ENCODE results near the gene ALG9. TPM values are rescaled to one million over a fixed set of nuclear protein-coding genes. Genes with fewer than 3 reads are reported as not detected.

Gene ALG9
- total RNA-seq, 4 donors from 2014 or later = 18.4 to 24.1 (median 22.1) TPM

DNA sequence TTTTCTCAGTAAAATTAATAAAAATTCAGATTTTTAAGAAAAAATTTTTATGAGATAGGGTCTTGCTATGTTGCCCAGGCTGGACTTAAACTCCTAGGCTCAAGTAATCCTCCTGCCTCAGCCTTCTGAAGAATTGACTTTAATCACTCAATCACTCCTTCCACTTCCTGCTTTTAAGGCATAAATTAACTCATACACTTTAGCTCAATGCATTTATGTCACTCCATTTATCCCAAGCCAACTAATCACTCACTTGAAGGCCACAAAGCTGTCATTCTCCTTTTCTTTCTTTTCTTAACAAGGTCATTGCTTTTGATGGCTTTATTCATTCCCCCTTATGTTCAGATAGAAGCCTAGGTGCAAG is 877 bp downstream of the ALG9 start:
- intact Hi-C loops (cut with DNase I) = loop anchor here (10.0 kb wide), 1 partner anchor 214 kb away; the partner anchor contains the start of genes SDHD and TIMM8B
- peak overlapping the region; percentile 91 to 96 (median 92) for H3K27ac ChIP-seq (replicated peaks in 1 of 4)
- TF ChIP-seq, protein P1, sequence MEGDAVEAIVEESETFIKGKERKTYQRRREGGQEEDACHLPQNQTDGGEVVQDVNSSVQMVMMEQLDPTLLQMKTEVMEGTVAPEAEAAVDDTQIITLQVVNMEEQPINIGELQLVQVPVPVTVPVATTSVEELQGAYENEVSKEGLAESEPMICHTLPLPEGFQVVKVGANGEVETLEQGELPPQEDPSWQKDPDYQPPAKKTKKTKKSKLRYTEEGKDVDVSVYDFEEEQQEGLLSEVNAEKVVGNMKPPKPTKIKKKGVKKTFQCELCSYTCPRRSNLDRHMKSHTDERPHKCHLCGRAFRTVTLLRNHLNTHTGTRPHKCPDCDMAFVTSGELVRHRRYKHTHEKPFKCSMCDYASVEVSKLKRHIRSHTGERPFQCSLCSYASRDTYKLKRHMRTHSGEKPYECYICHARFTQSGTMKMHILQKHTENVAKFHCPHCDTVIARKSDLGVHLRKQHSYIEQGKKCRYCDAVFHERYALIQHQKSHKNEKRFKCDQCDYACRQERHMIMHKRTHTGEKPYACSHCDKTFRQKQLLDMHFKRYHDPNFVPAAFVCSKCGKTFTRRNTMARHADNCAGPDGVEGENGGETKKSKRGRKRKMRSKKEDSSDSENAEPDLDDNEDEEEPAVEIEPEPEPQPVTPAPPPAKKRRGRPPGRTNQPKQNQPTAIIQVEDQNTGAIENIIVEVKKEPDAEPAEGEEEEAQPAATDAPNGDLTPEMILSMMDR (IDR thresholded peaks at IDR 0.05) = no peak
- TF ChIP-seq POLR2A (IDR thresholded peaks at IDR 0.05; ENCODE audit: low read depth) = no peak
- no peak for TF ChIP-seq POLR2AphosphoS5 (IDR thresholded peaks at IDR 0.05)
- TF ChIP-seq EP300 (IDR thresholded peaks at IDR 0.05) = no peak

DNA sequence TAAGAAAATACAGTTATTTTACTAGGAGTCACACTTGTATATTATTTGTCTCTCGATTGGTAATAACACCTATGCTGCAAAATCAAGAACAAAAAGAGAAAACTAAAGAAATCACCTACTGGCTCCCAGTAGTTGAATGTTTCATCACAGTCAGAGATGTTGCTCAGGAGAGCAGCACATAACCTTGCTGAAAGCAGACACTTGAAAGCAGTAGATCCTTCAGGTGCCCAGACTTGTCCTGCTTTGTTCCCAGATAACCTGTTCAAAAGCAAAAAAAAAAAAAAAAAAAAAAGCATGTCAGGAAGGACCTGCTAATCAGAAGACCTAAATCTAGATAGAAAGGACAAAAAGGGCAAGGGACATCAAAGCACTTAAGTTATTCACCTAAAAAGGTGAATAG is 1.3 kb downstream of the ALG9 start:
- Histone ChIP-seq H3K27me3 (no peaks in the 10 kb centered on the region), H3K4me3 (peak overlapping the region in 2 of 4 donors; percentile 96 to 98), H3K27ac (replicated peaks in 1 of 4) (no peak overlapping the region), H3K4me1 (peaks cover 7 to 26% (median 22%) of the 10 kb centered on the region in 4 donors), H3K36me3 (peaks cover 13 to 42% (median 35%) of the 10 kb centered on the region in 4 donors), H3K9me3 (no peaks in the 10 kb centered on the region)
- TF ChIP-seq POLR2AphosphoS5 (IDR thresholded peaks at IDR 0.05) (no peak), POLR2A (IDR thresholded peaks at IDR 0.05; ENCODE audit: low read depth) (no peak), EP300 (IDR thresholded peaks at IDR 0.05) (no peak)
- TF ChIP-seq, protein P1 (IDR thresholded peaks at IDR 0.05) = no peak
- intact Hi-C loops (cut with DNase I) = loop anchor here (10.0 kb wide), 1 partner anchor 215 kb away; the partner anchor contains the start of genes SDHD and TIMM8B
- no peak for DNase-seq (ENCODE audit: extremely low spot score)
- WGBS = 79% methylated on average over 1 of the region's 1 CpG

More for the DNA sequence above, 877 bp downstream of the ALG9 start:
- H3K27me3 ChIP-seq = no peaks in the 10 kb centered on the region
- no peak for DNase-seq (ENCODE audit: extremely low spot score)
- H3K9me3 ChIP-seq = no peaks in the 10 kb centered on the region
- peaks cover 7 to 26% (median 22%) of the 10 kb centered on the region in 4 donors for H3K4me1 ChIP-seq
- H3K36me3 ChIP-seq = peaks cover 11 to 42% (median 31%) of the 10 kb centered on the region in 4 donors
- peak overlapping the region; percentile 86 to 98 (median 97) for H3K4me3 ChIP-seq

DNA sequence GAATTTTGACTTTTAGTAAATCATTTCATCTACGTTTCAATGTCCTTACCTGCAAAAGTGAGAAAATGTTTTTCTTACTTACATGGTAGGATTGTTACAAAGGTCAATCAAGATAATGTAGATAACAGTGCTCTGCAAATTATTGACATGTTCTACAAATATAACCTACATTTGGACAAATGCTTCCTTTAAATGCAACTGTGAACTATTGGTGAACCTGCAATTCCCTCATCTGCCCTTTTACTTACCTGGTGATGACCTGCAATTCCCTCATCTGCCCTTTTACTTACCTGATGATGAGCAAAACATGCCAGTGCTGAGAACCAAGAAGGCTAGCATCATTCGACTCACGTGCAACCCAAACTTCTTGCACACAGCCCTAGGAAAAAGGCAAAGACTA is 11.1 kb downstream of the ALG9 start:
- H3K36me3 ChIP-seq = peaks cover 48 to 96% (median 71%) of the 10 kb centered on the region in 4 donors
- 95% methylated on average over 3 of the region's 3 CpGs for WGBS
- H3K4me1 ChIP-seq = no peaks in the 10 kb centered on the region
- no peaks in the 10 kb centered on the region for H3K27me3 ChIP-seq
- TF ChIP-seq, protein P1 (IDR thresholded peaks at IDR 0.05) = no peak
- TF ChIP-seq EP300 (IDR thresholded peaks at IDR 0.05) = no peak
- no peak for TF ChIP-seq POLR2A (IDR thresholded peaks at IDR 0.05; ENCODE audit: low read depth)
- TF ChIP-seq POLR2AphosphoS5 (IDR thresholded peaks at IDR 0.05) = no peak
- H3K27ac ChIP-seq (replicated peaks in 1 of 4) = no peak overlapping the region
- H3K9me3 ChIP-seq = no peaks in the 10 kb centered on the region
- DNase-seq (ENCODE audit: extremely low spot score) = no peak
- intact Hi-C loops (cut with DNase I) = no loop called here
- H3K4me3 ChIP-seq = no peak overlapping the region

DNA sequence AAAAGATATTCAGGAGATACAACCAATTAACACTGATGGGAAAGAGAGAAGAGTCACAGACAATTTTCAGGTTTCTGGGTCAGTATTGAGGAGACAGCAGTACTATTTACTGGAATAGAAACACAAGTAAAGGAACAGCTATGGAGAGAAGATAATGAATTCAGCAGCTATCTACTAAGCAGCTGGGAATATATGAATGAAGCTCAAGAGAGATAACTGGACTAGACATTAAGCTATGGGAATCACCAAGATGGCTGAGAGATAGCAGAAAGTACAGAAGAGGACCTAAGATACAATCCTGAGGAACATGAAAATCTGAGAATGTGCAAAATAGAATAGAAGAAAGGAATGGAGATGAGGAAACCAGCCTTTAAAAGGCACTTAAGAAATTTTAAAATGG is 15.9 kb downstream of the ALG9 start:
- Histone ChIP-seq H3K4me1 (no peaks in the 10 kb centered on the region), H3K27me3 (no peaks in the 10 kb centered on the region), H3K36me3 (peaks cover 38 to 99% (median 83%) of the 10 kb centered on the region in 4 donors), H3K9me3 (no peaks in the 10 kb centered on the region), H3K27ac (replicated peaks in 1 of 4) (no peak overlapping the region), H3K4me3 (no peak overlapping the region)
- no peak for DNase-seq (ENCODE audit: extremely low spot score)
- intact Hi-C loops (cut with DNase I) = no loop called here
- TF ChIP-seq, protein P1 (IDR thresholded peaks at IDR 0.05) = no peak
- TF ChIP-seq POLR2AphosphoS5 (IDR thresholded peaks at IDR 0.05) (no peak), POLR2A (IDR thresholded peaks at IDR 0.05; ENCODE audit: low read depth) (no peak), EP300 (IDR thresholded peaks at IDR 0.05) (no peak)

DNA sequence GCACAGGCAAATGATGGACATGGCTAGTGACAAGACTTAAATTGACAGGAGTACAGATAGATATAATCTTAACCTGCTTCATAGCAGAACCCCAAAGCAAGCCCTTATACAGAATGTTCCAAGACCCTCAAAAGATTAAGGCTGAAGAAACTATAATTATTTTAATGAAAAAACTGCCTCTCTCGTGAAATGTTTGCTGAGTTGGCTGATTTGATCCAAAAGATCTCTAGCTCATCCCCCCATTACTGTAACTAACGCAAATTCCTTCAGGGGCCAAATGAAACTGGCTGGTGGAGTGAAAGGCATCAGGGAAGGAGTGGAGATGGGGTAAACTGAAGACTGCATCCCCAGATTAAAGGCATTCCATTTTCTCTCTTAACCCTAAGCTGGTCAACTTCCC is 19.3 kb downstream of the ALG9 start:
- intact Hi-C loops (cut with DNase I) = no loop called here
- 82% methylated on average over 2 of the region's 2 CpGs for WGBS

More for the DNA sequence above, 19.3 kb downstream of the ALG9 start:
- TF ChIP-seq POLR2AphosphoS5 (IDR thresholded peaks at IDR 0.05) = no peak
- TF ChIP-seq EP300 (IDR thresholded peaks at IDR 0.05) = no peak
- no peak for TF ChIP-seq POLR2A (IDR thresholded peaks at IDR 0.05; ENCODE audit: low read depth)
- TF ChIP-seq, protein P1 (IDR thresholded peaks at IDR 0.05) = no peak
- Histone ChIP-seq H3K9me3 (no peaks in the 10 kb centered on the region), H3K27me3 (no peaks in the 10 kb centered on the region), H3K4me1 (peaks cover 0 to 3% (median 2%) of the 10 kb centered on the region in 4 donors), H3K36me3 (peaks cover 11 to 97% (median 75%) of the 10 kb centered on the region in 4 donors), H3K4me3 (no peak overlapping the region), H3K27ac (replicated peaks in 1 of 4) (no peak overlapping the region)
- DNase-seq (ENCODE audit: extremely low spot score) = no peak

Measured in esophagus muscularis mucosa (tissue), 4 donors.